ENCODE measurements around the gene DVL1. TPM values are rescaled to one million over a fixed set of nuclear protein-coding genes. Genes with fewer than 3 reads are reported as not detected.

DVL1 gene
- total and polyA plus RNA-seq, 2 of the 13 experiments (the other 11 are each of a cell fraction or from before 2014, with no cell fraction given): 30.8 to 60.4 TPM

DNA sequence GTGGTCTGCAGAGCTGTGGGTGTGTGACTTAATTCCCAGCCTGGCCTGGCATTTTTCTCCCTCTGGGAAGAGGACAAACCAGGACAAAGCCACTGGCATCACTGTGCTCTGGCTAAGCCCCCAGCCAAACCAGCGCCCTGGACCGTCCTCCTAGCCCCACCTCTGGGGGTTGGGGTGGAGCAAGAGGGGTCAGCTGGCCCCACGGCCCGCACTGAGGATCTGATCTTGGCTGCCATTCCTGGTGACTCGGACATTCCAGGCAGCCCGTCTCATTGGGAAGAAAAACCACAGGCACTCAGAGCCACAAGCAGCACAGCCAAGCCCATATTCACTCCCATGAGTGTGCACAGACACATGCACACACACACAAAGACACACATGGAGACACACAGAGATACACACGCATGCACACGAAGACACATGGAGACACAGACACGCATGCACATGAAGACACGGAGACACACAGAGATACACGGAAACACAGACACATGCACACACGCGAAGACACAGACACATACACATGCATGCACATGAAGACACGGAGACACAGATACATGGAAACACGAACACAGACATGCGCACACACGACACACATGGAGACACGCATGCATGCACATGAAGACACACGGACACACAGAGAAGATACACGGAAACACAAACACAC, 11.4 kb upstream of the DVL1 start:
- POLR2A ChIA-PET: interaction anchor here (1.0 to 4.0 kb wide), 4 partner anchors 9 to 15 kb away, joined by 3 to 38 read pairs (median 14); partner anchors contain the start of genes AURKAIP1 and DVL1
- CTCF ChIA-PET (ENCODE audit: low intra/inter-chr PET ratio, low total read pairs): no interaction called here
- 87% methylated on average over 14 of the region's 20 CpGs for WGBS (ENCODE audit: low lambda C conversion rate)
- ATAC-seq: peak; percentile 20
- Histone ChIP-seq H3K4me3 (replicated peaks in 1 of 3; ENCODE audit: insufficient read depth in 1 of 3, low read depth in 2 of 3, low read length in 3 of 3) (peak overlapping the region in 2 of 3 experiments; percentile 71 to 74; a peak in 5 of 6 replicates), H3K4me1 (ENCODE audit: insufficient read depth, low read length) (peaks cover 57% of the 10 kb centered on the region), H3K9me3 (ENCODE audit: low read length) (no peaks in the 10 kb centered on the region), H3K27me3 (ENCODE audit: control insufficient read depth in 1 of 2, insufficient read depth in 2 of 2, low read length in 2 of 2) (no peaks in the 10 kb centered on the region), H3K4me2 (ENCODE audit: low read depth, low read length) (peak overlapping the region; percentile 92), H2AFZ (ENCODE audit: low read length) (no peak overlapping the region), H3K79me2 (ENCODE audit: insufficient read depth, low read length) (peaks cover 4% of the 10 kb centered on the region), H3K9ac (ENCODE audit: insufficient read depth, low read depth, low read length) (peak overlapping the region; percentile 80), H4K20me1 (ENCODE audit: insufficient read depth, low read length) (no peaks in the 10 kb centered on the region), H3K27ac (ENCODE audit: extremely low read length, insufficient read depth, low read length) (peak overlapping the region; percentile 88), H3K36me3 (replicated peaks in 1 of 2; ENCODE audit: control insufficient read depth in 1 of 2, insufficient read depth in 2 of 2, low read length in 2 of 2) (no peaks in the 10 kb centered on the region)
- BruUV-seq (replicated peaks): TSS peak; percentile 47
- FAIRE-seq: no peak
- intact Hi-C loops (cut with micrococcal nuclease; ENCODE audit: unreplicated experiment): no loop called here
- in situ Hi-C loops (cut with HindIII; ENCODE audit: extremely low pct_ligation_motif_present, low pct_unique_long_range_greater_than_20kb): no loop called here
- peak; percentile 68 for DNase-seq (ENCODE audit: low spot score)
- TF ChIP-seq SP4 (CRISPR knock-in tag; IDR thresholded peaks at IDR 0.05): no peak
- TF ChIP-seq PHF5A (CRISPR knock-in tag; IDR thresholded peaks at IDR 0.05; ENCODE audit: low read depth, unreplicated experiment): no peak
- TF ChIP-seq ZNF841 (CRISPR knock-in tag; IDR thresholded peaks at IDR 0.05; ENCODE audit: borderline replicate concordance): no peak
- TF ChIP-seq ETV5 (CRISPR knock-in tag; IDR thresholded peaks at IDR 0.05; ENCODE audit: borderline replicate concordance): no peak
- TF ChIP-seq, protein P1, sequence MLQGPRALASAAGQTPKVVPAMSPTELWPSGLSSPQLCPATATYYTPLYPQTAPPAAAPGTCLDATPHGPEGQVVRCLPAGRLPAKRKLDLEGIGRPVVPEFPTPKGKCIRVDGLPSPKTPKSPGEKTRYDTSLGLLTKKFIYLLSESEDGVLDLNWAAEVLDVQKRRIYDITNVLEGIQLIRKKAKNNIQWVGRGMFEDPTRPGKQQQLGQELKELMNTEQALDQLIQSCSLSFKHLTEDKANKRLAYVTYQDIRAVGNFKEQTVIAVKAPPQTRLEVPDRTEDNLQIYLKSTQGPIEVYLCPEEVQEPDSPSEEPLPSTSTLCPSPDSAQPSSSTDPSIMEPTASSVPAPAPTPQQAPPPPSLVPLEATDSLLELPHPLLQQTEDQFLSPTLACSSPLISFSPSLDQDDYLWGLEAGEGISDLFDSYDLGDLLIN (CRISPR knock-in tag; IDR thresholded peaks at IDR 0.05; ENCODE audit: borderline replicate concordance): no peak
- 0 out of 2 replicates have a peak, but pooled peaks have one; percentile 10 for TF ChIP-seq ZC3H13 (CRISPR knock-in tag; IDR thresholded peaks at IDR 0.05)
- TF ChIP-seq ZNF207 (IDR thresholded peaks at IDR 0.05; ENCODE audit: borderline replicate concordance): 0 out of 2 replicates have a peak, but pooled peaks have one; percentile 29
- TF ChIP-seq, protein P2, sequence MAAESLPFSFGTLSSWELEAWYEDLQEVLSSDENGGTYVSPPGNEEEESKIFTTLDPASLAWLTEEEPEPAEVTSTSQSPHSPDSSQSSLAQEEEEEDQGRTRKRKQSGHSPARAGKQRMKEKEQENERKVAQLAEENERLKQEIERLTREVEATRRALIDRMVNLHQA (CRISPR knock-in tag; IDR thresholded peaks at IDR 0.05): no peak
- TF ChIP-seq HMGA1 (CRISPR knock-in tag; conservative IDR thresholded peaks at IDR 0.05): no peak
- TF ChIP-seq, protein P3, sequence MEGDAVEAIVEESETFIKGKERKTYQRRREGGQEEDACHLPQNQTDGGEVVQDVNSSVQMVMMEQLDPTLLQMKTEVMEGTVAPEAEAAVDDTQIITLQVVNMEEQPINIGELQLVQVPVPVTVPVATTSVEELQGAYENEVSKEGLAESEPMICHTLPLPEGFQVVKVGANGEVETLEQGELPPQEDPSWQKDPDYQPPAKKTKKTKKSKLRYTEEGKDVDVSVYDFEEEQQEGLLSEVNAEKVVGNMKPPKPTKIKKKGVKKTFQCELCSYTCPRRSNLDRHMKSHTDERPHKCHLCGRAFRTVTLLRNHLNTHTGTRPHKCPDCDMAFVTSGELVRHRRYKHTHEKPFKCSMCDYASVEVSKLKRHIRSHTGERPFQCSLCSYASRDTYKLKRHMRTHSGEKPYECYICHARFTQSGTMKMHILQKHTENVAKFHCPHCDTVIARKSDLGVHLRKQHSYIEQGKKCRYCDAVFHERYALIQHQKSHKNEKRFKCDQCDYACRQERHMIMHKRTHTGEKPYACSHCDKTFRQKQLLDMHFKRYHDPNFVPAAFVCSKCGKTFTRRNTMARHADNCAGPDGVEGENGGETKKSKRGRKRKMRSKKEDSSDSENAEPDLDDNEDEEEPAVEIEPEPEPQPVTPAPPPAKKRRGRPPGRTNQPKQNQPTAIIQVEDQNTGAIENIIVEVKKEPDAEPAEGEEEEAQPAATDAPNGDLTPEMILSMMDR (CRISPR knock-in tag; IDR thresholded peaks at IDR 0.05): 0 out of 2 replicates have a peak, but pooled peaks have one; percentile 2
- TF ChIP-seq FOSL2 (CRISPR knock-in tag; IDR thresholded peaks at IDR 0.05): 0 out of 2 replicates have a peak, but pooled peaks have one; percentile 29
- no peak for TF ChIP-seq ZNF619 (CRISPR knock-in tag; IDR thresholded peaks at IDR 0.05)
- no peak for TF ChIP-seq SP5 (CRISPR knock-in tag; IDR thresholded peaks at IDR 0.05; ENCODE audit: borderline replicate concordance, low read depth)
- TF ChIP-seq, protein P4, sequence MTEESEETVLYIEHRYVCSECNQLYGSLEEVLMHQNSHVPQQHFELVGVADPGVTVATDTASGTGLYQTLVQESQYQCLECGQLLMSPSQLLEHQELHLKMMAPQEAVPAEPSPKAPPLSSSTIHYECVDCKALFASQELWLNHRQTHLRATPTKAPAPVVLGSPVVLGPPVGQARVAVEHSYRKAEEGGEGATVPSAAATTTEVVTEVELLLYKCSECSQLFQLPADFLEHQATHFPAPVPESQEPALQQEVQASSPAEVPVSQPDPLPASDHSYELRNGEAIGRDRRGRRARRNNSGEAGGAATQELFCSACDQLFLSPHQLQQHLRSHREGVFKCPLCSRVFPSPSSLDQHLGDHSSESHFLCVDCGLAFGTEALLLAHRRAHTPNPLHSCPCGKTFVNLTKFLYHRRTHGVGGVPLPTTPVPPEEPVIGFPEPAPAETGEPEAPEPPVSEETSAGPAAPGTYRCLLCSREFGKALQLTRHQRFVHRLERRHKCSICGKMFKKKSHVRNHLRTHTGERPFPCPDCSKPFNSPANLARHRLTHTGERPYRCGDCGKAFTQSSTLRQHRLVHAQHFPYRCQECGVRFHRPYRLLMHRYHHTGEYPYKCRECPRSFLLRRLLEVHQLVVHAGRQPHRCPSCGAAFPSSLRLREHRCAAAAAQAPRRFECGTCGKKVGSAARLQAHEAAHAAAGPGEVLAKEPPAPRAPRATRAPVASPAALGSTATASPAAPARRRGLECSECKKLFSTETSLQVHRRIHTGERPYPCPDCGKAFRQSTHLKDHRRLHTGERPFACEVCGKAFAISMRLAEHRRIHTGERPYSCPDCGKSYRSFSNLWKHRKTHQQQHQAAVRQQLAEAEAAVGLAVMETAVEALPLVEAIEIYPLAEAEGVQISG (CRISPR knock-in tag; IDR thresholded peaks at IDR 0.05): 0 out of 2 replicates have a peak, but pooled peaks have one; percentile 22
- no peak for TF ChIP-seq EHMT2 (IDR thresholded peaks at IDR 0.05; ENCODE audit: borderline replicate concordance, low read depth, low read length)
- no peak for TF ChIP-seq ARID2 (CRISPR knock-in tag; IDR thresholded peaks at IDR 0.05; ENCODE audit: borderline replicate concordance)
- TF ChIP-seq SSRP1 (CRISPR knock-in tag; IDR thresholded peaks at IDR 0.05): no peak
- TF ChIP-seq ZNF879 (CRISPR knock-in tag; IDR thresholded peaks at IDR 0.05): no peak
- TF ChIP-seq EEA1 (CRISPR knock-in tag; IDR thresholded peaks at IDR 0.05; ENCODE audit: borderline replicate concordance): 0 out of 2 replicates have a peak, but pooled peaks have one; percentile 30

Measured in HepG2 (cell line).